ENCODE results near the gene FCER1G. TPM values are rescaled to one million over a fixed set of nuclear protein-coding genes. Genes with fewer than 3 reads are reported as not detected.

The FCER1G gene
- total and polyA plus RNA-seq, 7 donors: 3.3 to 23.5 (median 10.0) TPM

DNA sequence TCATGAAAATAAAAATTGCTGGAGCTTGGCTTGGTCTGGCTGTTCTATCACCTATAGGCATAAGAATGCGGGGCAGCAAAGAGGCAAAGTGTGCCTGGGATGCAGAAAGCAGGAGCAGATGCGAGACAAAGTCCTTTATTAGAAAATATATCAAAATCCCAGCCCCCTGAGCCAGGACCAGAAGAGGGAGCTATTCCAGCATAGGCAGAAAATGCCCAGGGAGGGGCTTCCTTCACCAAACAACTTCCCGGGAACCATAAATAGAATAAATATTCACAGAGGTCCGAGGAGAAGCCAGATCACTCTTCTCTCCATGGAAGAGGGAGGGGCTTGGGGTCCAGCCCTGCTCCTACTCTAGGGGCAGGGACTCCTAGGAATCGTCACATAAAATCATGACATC is 43.9 kb upstream of the FCER1G start:
- Histone ChIP-seq H3K27me3 (ENCODE audit: insufficient read depth in 3 of 3, low read length in 2 of 3) (no peaks in the 10 kb centered on the region), H3K4me1 (peaks cover 29% of the 10 kb centered on the region), H3K27ac (no peak overlapping the region), H3K9me3 (no peaks in the 10 kb centered on the region), H3K4me3 (no peak overlapping the region), H3K36me3 (ENCODE audit: insufficient read depth in 1 of 2, low read depth in 1 of 2) (peaks cover 6 to 87% of the 10 kb centered on the region in 2 donors)
- no peak for DNase-seq
- 55 to 56% (median 56%) methylated on average over 5 of the region's 5 CpGs for WGBS, 3 donors
- ATAC-seq: no peak
- intact Hi-C loops (cut with DNase I): no loop called here
- TF ChIP-seq, protein P1, sequence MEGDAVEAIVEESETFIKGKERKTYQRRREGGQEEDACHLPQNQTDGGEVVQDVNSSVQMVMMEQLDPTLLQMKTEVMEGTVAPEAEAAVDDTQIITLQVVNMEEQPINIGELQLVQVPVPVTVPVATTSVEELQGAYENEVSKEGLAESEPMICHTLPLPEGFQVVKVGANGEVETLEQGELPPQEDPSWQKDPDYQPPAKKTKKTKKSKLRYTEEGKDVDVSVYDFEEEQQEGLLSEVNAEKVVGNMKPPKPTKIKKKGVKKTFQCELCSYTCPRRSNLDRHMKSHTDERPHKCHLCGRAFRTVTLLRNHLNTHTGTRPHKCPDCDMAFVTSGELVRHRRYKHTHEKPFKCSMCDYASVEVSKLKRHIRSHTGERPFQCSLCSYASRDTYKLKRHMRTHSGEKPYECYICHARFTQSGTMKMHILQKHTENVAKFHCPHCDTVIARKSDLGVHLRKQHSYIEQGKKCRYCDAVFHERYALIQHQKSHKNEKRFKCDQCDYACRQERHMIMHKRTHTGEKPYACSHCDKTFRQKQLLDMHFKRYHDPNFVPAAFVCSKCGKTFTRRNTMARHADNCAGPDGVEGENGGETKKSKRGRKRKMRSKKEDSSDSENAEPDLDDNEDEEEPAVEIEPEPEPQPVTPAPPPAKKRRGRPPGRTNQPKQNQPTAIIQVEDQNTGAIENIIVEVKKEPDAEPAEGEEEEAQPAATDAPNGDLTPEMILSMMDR (IDR thresholded peaks at IDR 0.05): no peak

DNA sequence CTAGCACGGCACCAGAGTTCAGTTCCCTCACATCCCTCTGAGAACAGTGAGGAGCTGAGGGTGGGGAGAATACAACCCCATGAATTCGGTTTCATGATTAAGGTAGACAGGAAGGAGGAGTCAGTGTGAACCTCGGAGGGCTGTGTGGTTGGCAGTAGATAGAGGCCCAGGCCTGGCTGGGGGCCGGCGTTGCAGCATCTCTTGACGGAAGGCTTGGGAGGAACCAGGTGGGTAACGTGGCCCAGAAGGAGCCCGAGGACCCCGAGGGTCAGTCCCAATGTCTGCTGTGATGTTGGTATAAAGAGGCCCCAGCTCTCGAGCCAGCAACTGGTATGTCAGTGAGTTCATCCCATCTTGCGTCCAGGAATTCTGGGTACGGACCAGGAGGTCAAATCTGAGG is 43.4 kb upstream of the FCER1G start:
- H3K4me1 ChIP-seq: peaks cover 34% of the 10 kb centered on the region
- ATAC-seq (no peak), DNase-seq (peak in 1 of 2 donors; percentile 34)
- no peak overlapping the region for H3K27ac ChIP-seq
- TF ChIP-seq, protein P1 (IDR thresholded peaks at IDR 0.05): no peak
- peaks cover 6 to 89% of the 10 kb centered on the region in 2 donors for H3K36me3 ChIP-seq (ENCODE audit: insufficient read depth in 1 of 2, low read depth in 1 of 2)
- H3K9me3 ChIP-seq: no peaks in the 10 kb centered on the region
- intact Hi-C loops (cut with DNase I): no loop called here
- H3K4me3 ChIP-seq: no peak overlapping the region
- 81 to 86% (median 86%) methylated on average over 12 of the region's 12 CpGs for WGBS, 3 donors
- no peaks in the 10 kb centered on the region for H3K27me3 ChIP-seq (ENCODE audit: insufficient read depth in 3 of 3, low read length in 2 of 3)

DNA sequence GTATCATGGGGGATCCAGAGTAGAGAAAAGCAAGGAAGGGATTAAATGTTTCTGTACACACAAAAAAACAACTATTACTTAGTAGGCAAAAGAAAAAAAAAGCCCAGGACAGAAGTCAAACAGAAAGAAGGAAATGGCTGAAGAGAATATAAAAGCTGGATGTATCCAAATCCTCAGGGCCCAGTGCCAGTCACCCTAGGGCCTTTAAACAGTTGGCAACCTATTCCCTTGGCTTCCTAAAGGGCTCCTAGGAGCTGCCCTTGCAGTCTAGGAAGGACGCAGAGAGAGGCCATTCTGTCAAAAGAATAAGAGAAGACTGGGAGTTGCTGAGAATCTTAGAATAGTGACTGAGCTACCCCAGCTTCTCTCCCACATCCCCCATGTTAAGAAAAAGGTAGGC is 42.7 kb upstream of the FCER1G start:
- H3K4me1 ChIP-seq: peaks cover 29% of the 10 kb centered on the region
- no peak overlapping the region for H3K4me3 ChIP-seq
- ATAC-seq (no peak), DNase-seq (peak in 1 of 2 donors; percentile 8)
- no peaks in the 10 kb centered on the region for H3K27me3 ChIP-seq (ENCODE audit: insufficient read depth in 3 of 3, low read length in 2 of 3)
- peak overlapping the region; percentile 2 for H3K27ac ChIP-seq
- no peaks in the 10 kb centered on the region for H3K9me3 ChIP-seq
- peaks cover 6 to 89% of the 10 kb centered on the region in 2 donors for H3K36me3 ChIP-seq (ENCODE audit: insufficient read depth in 1 of 2, low read depth in 1 of 2)
- TF ChIP-seq, protein P1 (IDR thresholded peaks at IDR 0.05): no peak
- intact Hi-C loops (cut with DNase I): no loop called here
- WGBS, 3 donors: 63 to 78% (median 67%) methylated on average over 1 of the region's 1 CpG

DNA sequence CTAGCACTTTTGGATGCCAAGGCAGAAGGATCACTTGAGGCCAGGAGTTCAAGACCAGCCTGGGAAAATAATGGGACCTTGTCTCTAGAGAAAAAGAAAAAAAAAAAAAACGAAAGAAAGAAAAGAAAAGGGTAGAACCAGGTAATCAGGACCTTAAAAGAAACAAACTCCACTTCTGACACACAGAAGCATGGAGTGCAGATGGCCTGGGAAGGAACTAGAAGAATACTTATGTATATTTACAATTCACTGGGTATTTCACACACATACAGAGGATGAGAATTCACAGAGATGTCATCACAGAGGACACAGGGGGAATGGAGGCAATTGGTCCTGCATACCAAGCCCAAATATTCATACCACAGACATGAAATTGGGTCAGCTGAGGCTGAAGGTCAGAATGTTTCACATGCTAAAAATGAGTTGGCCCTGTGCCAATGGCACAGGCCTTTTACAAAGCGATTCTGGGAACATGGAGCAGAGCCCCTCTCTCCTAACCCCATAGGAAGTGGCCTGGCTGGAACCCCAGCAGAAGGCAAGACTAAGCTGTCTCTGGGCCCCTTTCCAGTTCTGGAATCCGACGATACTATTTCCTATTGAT is 42.2 kb upstream of the FCER1G start:
- Histone ChIP-seq H3K4me3 (no peak overlapping the region), H3K4me1 (peaks cover 24% of the 10 kb centered on the region), H3K36me3 (ENCODE audit: insufficient read depth in 1 of 2, low read depth in 1 of 2) (peaks cover 6 to 85% of the 10 kb centered on the region in 2 donors), H3K9me3 (no peaks in the 10 kb centered on the region), H3K27me3 (ENCODE audit: insufficient read depth in 3 of 3, low read length in 2 of 3) (no peaks in the 10 kb centered on the region), H3K27ac (peak overlapping the region; percentile 2)
- intact Hi-C loops (cut with DNase I): no loop called here
- TF ChIP-seq, protein P1 (IDR thresholded peaks at IDR 0.05): no peak
- peak; percentile 68 to 72 for DNase-seq
- 12 to 25% (median 14%) methylated on average over 4 of the region's 4 CpGs for WGBS, 3 donors
- peak in 1 of 4 donors; percentile 19 for ATAC-seq

DNA sequence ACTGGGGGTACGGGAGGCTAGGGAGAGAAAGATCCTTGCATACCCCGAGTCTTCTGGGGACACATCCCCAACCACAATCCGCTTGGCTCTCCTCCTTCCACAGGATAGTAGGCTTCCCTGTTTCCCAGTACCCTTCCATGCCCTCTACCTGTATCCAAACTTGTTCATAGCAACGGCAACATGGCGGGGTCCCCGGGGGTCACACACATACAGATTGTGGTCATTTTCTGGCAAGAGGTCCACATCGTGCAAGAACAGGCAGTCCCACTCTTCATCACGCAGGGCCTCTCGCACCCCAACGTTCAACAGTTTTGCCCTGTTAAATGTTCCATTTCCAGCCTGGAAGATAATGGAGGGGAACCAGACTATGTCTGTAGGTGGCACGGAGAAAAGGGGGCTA is 41.4 kb upstream of the FCER1G start:
- ATAC-seq (no peak), DNase-seq (peak in 1 of 2 donors; percentile 45)
- no peak overlapping the region for H3K4me3 ChIP-seq
- H3K27me3 ChIP-seq (ENCODE audit: insufficient read depth in 3 of 3, low read length in 2 of 3): no peaks in the 10 kb centered on the region
- WGBS, 3 donors: 91 to 93% (median 91%) methylated on average over 11 of the region's 11 CpGs
- H3K27ac ChIP-seq: peak overlapping the region; percentile 2
- intact Hi-C loops (cut with DNase I): no loop called here
- H3K9me3 ChIP-seq: no peaks in the 10 kb centered on the region
- H3K36me3 ChIP-seq (ENCODE audit: insufficient read depth in 1 of 2, low read depth in 1 of 2): peaks cover 6 to 77% of the 10 kb centered on the region in 2 donors
- TF ChIP-seq, protein P1 (IDR thresholded peaks at IDR 0.05): no peak
- peaks cover 24% of the 10 kb centered on the region for H3K4me1 ChIP-seq

All from psoas muscle (tissue), 8 donors.